ENCODE measurements around the gene XYLT2. TPM values are rescaled to one million over a fixed set of nuclear protein-coding genes. Genes with fewer than 3 reads are reported as not detected.
"Not testable (repeated sequence)": the region's sequence is repeated elsewhere in the genome, so short reads cannot be mapped to it uniquely, and the experiment has no call there.

XYLT2 gene
- total and polyA plus RNA-seq, 2 donors = 16.2 to 19.5 TPM

- Histone ChIP-seq H3K36me3 (ENCODE audit: control insufficient read depth in 2 of 2, insufficient read depth in 2 of 2, low read length in 1 of 2) (no peaks in the 10 kb centered on the region), H3K4me3 (ENCODE audit: low read length in 2 of 2) (no peak overlapping the region), H3K9me3 (ENCODE audit: control insufficient read depth in 2 of 2, insufficient read depth in 1 of 2, low read length in 1 of 2) (no peaks in the 10 kb centered on the region), H3K27me3 (ENCODE audit: control insufficient read depth in 2 of 2, insufficient read depth in 1 of 2, low read length in 1 of 2) (no peaks in the 10 kb centered on the region), H3K27ac (ENCODE audit: low read depth in 1 of 2, low read length in 1 of 2) (no peak overlapping the region), H3K4me1 (ENCODE audit: control insufficient read depth in 2 of 2, insufficient read depth in 2 of 2, low read length in 2 of 2) (peaks cover 0 to 7% of the 10 kb centered on the region in 2 donors)
- WGBS = 92% methylated on average over 21 of the region's 21 CpGs
- no peak for DNase-seq (ENCODE audit: low read depth in 6 of 9, low spot score in 9 of 9)
These were observed 17.3 kb upstream of the XYLT2 start for GRCh38 chr17:50328363-50329325.

- Histone ChIP-seq H3K36me3 (ENCODE audit: control insufficient read depth in 2 of 2, insufficient read depth in 2 of 2, low read length in 1 of 2) (no peaks in the 10 kb centered on the region), H3K9me3 (ENCODE audit: control insufficient read depth in 2 of 2, insufficient read depth in 1 of 2, low read length in 1 of 2) (no peaks in the 10 kb centered on the region), H3K4me3 (ENCODE audit: low read length in 2 of 2) (no peak overlapping the region), H3K4me1 (ENCODE audit: control insufficient read depth in 2 of 2, insufficient read depth in 2 of 2, low read length in 2 of 2) (peaks cover 0 to 7% of the 10 kb centered on the region in 2 donors), H3K27ac (ENCODE audit: low read depth in 1 of 2, low read length in 1 of 2) (no peak overlapping the region), H3K27me3 (ENCODE audit: control insufficient read depth in 2 of 2, insufficient read depth in 1 of 2, low read length in 1 of 2) (no peaks in the 10 kb centered on the region)
- 98% methylated on average over 3 of the region's 3 CpGs for WGBS
- DNase-seq (ENCODE audit: low read depth in 6 of 9, low spot score in 9 of 9) = no peak
These were observed 16.2 kb upstream of the XYLT2 start for GRCh38 chr17:50329716-50330115.

- Histone ChIP-seq H3K4me1 (ENCODE audit: control insufficient read depth in 2 of 2, insufficient read depth in 2 of 2, low read length in 2 of 2) (peaks cover 0 to 7% of the 10 kb centered on the region in 2 donors), H3K36me3 (ENCODE audit: control insufficient read depth in 2 of 2, insufficient read depth in 2 of 2, low read length in 1 of 2) (no peaks in the 10 kb centered on the region), H3K4me3 (ENCODE audit: low read length in 2 of 2) (no peak overlapping the region), H3K27ac (ENCODE audit: low read depth in 1 of 2, low read length in 1 of 2) (no peak overlapping the region), H3K9me3 (ENCODE audit: control insufficient read depth in 2 of 2, insufficient read depth in 1 of 2, low read length in 1 of 2) (no peaks in the 10 kb centered on the region), H3K27me3 (ENCODE audit: control insufficient read depth in 2 of 2, insufficient read depth in 1 of 2, low read length in 1 of 2) (no peaks in the 10 kb centered on the region)
- no peak for DNase-seq (ENCODE audit: low read depth in 6 of 9, low spot score in 9 of 9)
- WGBS = 95% methylated on average over 11 of the region's 11 CpGs
These were observed 15.7 kb upstream of the XYLT2 start for GRCh38 chr17:50330151-50330775.

- Histone ChIP-seq H3K4me1 (ENCODE audit: control insufficient read depth in 2 of 2, insufficient read depth in 2 of 2, low read length in 2 of 2) (peaks cover 0 to 7% of the 10 kb centered on the region in 2 donors), H3K4me3 (ENCODE audit: low read length in 2 of 2) (no peak overlapping the region), H3K27me3 (ENCODE audit: control insufficient read depth in 2 of 2, insufficient read depth in 1 of 2, low read length in 1 of 2) (no peaks in the 10 kb centered on the region), H3K36me3 (ENCODE audit: control insufficient read depth in 2 of 2, insufficient read depth in 2 of 2, low read length in 1 of 2) (no peaks in the 10 kb centered on the region), H3K27ac (ENCODE audit: low read depth in 1 of 2, low read length in 1 of 2) (no peak overlapping the region), H3K9me3 (ENCODE audit: control insufficient read depth in 2 of 2, insufficient read depth in 1 of 2, low read length in 1 of 2) (no peaks in the 10 kb centered on the region)
- WGBS = 96% methylated on average over 4 of the region's 4 CpGs
- no peak for DNase-seq (ENCODE audit: low read depth in 6 of 9, low spot score in 9 of 9)
These were observed 14.7 kb upstream of the XYLT2 start for GRCh38 chr17:50331085-50331791.

GRCh38 chr17:50332196-50332595 is 13.7 kb upstream of the XYLT2 start:
- no peak overlapping the region for H3K27ac ChIP-seq (ENCODE audit: low read depth in 1 of 2, low read length in 1 of 2)
- 89% methylated on average over 6 of the region's 6 CpGs for WGBS
- no peaks in the 10 kb centered on the region for H3K27me3 ChIP-seq (ENCODE audit: control insufficient read depth in 2 of 2, insufficient read depth in 1 of 2, low read length in 1 of 2)
- no peaks in the 10 kb centered on the region for H3K9me3 ChIP-seq (ENCODE audit: control insufficient read depth in 2 of 2, insufficient read depth in 1 of 2, low read length in 1 of 2)
- DNase-seq (ENCODE audit: low read depth in 6 of 9, low spot score in 9 of 9) = no peak
- H3K4me1 ChIP-seq (ENCODE audit: control insufficient read depth in 2 of 2, insufficient read depth in 2 of 2, low read length in 2 of 2) = peaks cover 0 to 7% of the 10 kb centered on the region in 2 donors
- no peak overlapping the region for H3K4me3 ChIP-seq (ENCODE audit: low read length in 2 of 2)
- no peaks in the 10 kb centered on the region for H3K36me3 ChIP-seq (ENCODE audit: control insufficient read depth in 2 of 2, insufficient read depth in 2 of 2, low read length in 1 of 2)

- H3K9me3 ChIP-seq (ENCODE audit: control insufficient read depth in 2 of 2, insufficient read depth in 1 of 2, low read length in 1 of 2); H3K27me3 ChIP-seq (ENCODE audit: control insufficient read depth in 2 of 2, insufficient read depth in 1 of 2, low read length in 1 of 2); H3K4me3 ChIP-seq (ENCODE audit: low read length in 2 of 2); H3K4me1 ChIP-seq (ENCODE audit: control insufficient read depth in 2 of 2, insufficient read depth in 2 of 2, low read length in 2 of 2); H3K27ac ChIP-seq (ENCODE audit: low read depth in 1 of 2, low read length in 1 of 2); DNase-seq (ENCODE audit: low read depth in 6 of 9, low spot score in 9 of 9); H3K36me3 ChIP-seq (ENCODE audit: control insufficient read depth in 2 of 2, insufficient read depth in 2 of 2, low read length in 1 of 2): not testable (repeated sequence)
- 41% methylated on average over 14 of the region's 14 CpGs for WGBS
These were observed 12.5 kb upstream of the XYLT2 start for GRCh38 chr17:50333291-50334057.

- peaks cover 0 to 3% of the 10 kb centered on the region in 2 donors for H3K4me1 ChIP-seq (ENCODE audit: control insufficient read depth in 2 of 2, insufficient read depth in 2 of 2, low read length in 2 of 2)
- H3K36me3 ChIP-seq (ENCODE audit: control insufficient read depth in 2 of 2, insufficient read depth in 2 of 2, low read length in 1 of 2) = no peaks in the 10 kb centered on the region
- DNase-seq (ENCODE audit: low read depth in 6 of 9, low spot score in 9 of 9) = no peak
- no peaks in the 10 kb centered on the region for H3K27me3 ChIP-seq (ENCODE audit: control insufficient read depth in 2 of 2, insufficient read depth in 1 of 2, low read length in 1 of 2)
- H3K27ac ChIP-seq (ENCODE audit: low read depth in 1 of 2, low read length in 1 of 2) = no peak overlapping the region
- peaks cover 0 to 3% of the 10 kb centered on the region in 2 donors for H3K9me3 ChIP-seq (ENCODE audit: control insufficient read depth in 2 of 2, insufficient read depth in 1 of 2, low read length in 1 of 2)
- no peak overlapping the region for H3K4me3 ChIP-seq (ENCODE audit: low read length in 2 of 2)
- WGBS = 78% methylated on average over 2 of the region's 2 CpGs
These were observed 8.0 kb upstream of the XYLT2 start for GRCh38 chr17:50337956-50338355.

- Histone ChIP-seq H3K9me3 (ENCODE audit: control insufficient read depth in 2 of 2, insufficient read depth in 1 of 2, low read length in 1 of 2) (peaks cover 0 to 3% of the 10 kb centered on the region in 2 donors), H3K27ac (ENCODE audit: low read depth in 1 of 2, low read length in 1 of 2) (no peak overlapping the region), H3K4me1 (ENCODE audit: control insufficient read depth in 2 of 2, insufficient read depth in 2 of 2, low read length in 2 of 2) (no peaks in the 10 kb centered on the region), H3K27me3 (ENCODE audit: control insufficient read depth in 2 of 2, insufficient read depth in 1 of 2, low read length in 1 of 2) (no peaks in the 10 kb centered on the region), H3K36me3 (ENCODE audit: control insufficient read depth in 2 of 2, insufficient read depth in 2 of 2, low read length in 1 of 2) (no peaks in the 10 kb centered on the region), H3K4me3 (ENCODE audit: low read length in 2 of 2) (no peak overlapping the region)
- no peak for DNase-seq (ENCODE audit: low read depth in 6 of 9, low spot score in 9 of 9)
These were observed 7.3 kb upstream of the XYLT2 start for GRCh38 chr17:50338645-50339044.
